WTC11 (cell line): ENCODE results near the gene MUC21. TPM values are rescaled to one million over a fixed set of nuclear protein-coding genes. Genes with fewer than 3 reads are reported as not detected.
"Not testable (repeated sequence)": the region's sequence is repeated elsewhere in the genome, so short reads cannot be mapped to it uniquely, and the experiment has no call there.

Experiments used
- ATAC-seq: fragments of 200-7000 bp; cut with Tn5 transposase; 2 replicates; pipeline ENCODE4 v1.10.0; 2021; ENCODE audit warnings: mild to moderate bottlenecking, moderate library complexity
- CTCF ChIA-PET: fragments of 300-600 bp; sonication (Branson Sonifier 250); formaldehyde crosslinking; loops from one replicate; lab custom pipeline; 2021; ENCODE audit warnings: antibody characterized with exemption; lab: Charles Lee
- POLR2A ChIA-PET: fragments of 350-600 bp; sonication (Branson Sonifier 250); formaldehyde crosslinking; loops from one replicate; lab custom pipeline; 2021; ENCODE audit warnings: antibody characterized with exemption; lab: Charles Lee
- DNase-seq: peaks from one replicate; pipeline ENCODE4 v3.0.0; 2021; ENCODE audit warnings: low spot score
- H3K27ac Mint-ChIP-seq: 2 replicates; pipeline ENCODE4 v1.8.0; 2021; ENCODE audit warnings: mixed read lengths
- H3K27me3 Mint-ChIP-seq: 2 replicates; pipeline ENCODE4 v1.8.0; 2021; ENCODE audit warnings: low read depth, mild to moderate bottlenecking, moderate library complexity, mixed read lengths
- H3K36me3 Mint-ChIP-seq: 2 replicates; pipeline ENCODE4 v1.8.0; 2021; ENCODE audit warnings: mixed read lengths
- H3K4me1 Mint-ChIP-seq: 2 replicates; pipeline ENCODE4 v1.8.0; 2022; ENCODE audit warnings: mixed read lengths
- H3K4me3 Mint-ChIP-seq: 2 replicates; pipeline ENCODE4 v1.8.0; 2021; ENCODE audit warnings: mild to moderate bottlenecking, moderate library complexity, mixed read lengths
- H3K9me3 Mint-ChIP-seq: 2 replicates; pipeline ENCODE4 v1.8.0; 2021; ENCODE audit warnings: mixed read lengths
- ATF1 ChIP-seq: sonication (generic); formaldehyde crosslinking; IDR thresholded peaks from 2 replicates; pipeline ENCODE4 v1.8.1; 2023; ENCODE audit warnings: mild to moderate bottlenecking, moderate library complexity, missing genetic modification reagents
- CREB1 ChIP-seq: sonication (generic); formaldehyde crosslinking; IDR thresholded peaks from 2 replicates; pipeline ENCODE4 v1.8.0; 2023; ENCODE audit warnings: mild to moderate bottlenecking, missing genetic modification reagents
- GTF2I ChIP-seq: fragments of 250-450 bp; sonication (Bioruptor Pico); conservative IDR thresholded peaks from 2 replicates; pipeline ENCODE4 v1.4.0; 2021; ENCODE audit warnings: mild to moderate bottlenecking
- KAT7 ChIP-seq: sonication (generic); formaldehyde crosslinking; IDR thresholded peaks from 2 replicates; pipeline ENCODE4 v1.8.1; 2023; ENCODE audit warnings: missing genetic modification reagents, mild to moderate bottlenecking, borderline replicate concordance
- MLX ChIP-seq: sonication (generic); formaldehyde crosslinking; IDR thresholded peaks from 2 replicates; pipeline ENCODE4 v1.8.1; 2023; ENCODE audit warnings: mild to moderate bottlenecking, missing genetic modification reagents, moderate library complexity
- MXD4 ChIP-seq: fragments of 250-450 bp; sonication (Bioruptor Pico); IDR thresholded peaks from 2 replicates; pipeline ENCODE4 v1.8.0; 2021; ENCODE audit warnings: mild to moderate bottlenecking, moderate library complexity, borderline replicate concordance
- NFATC4 ChIP-seq: fragments of 250-450 bp; sonication (Bioruptor Pico); IDR thresholded peaks from 2 replicates; pipeline ENCODE4 v1.9.0; 2021; ENCODE audit warnings: mild to moderate bottlenecking
- NFE2L1 ChIP-seq: sonication (generic); formaldehyde crosslinking; IDR thresholded peaks from 2 replicates; pipeline ENCODE4 v1.8.1; 2023; ENCODE audit warnings: missing genetic modification reagents
- NR1H2 ChIP-seq: sonication (generic); formaldehyde crosslinking; IDR thresholded peaks from 2 replicates; pipeline ENCODE4 v1.9.0; 2021; ENCODE audit warnings: mild to moderate bottlenecking, moderate library complexity, missing genetic modification reagents
- RELA ChIP-seq: sonication (generic); formaldehyde crosslinking; IDR thresholded peaks from 2 replicates; pipeline ENCODE4 v1.8.1; 2022; ENCODE audit warnings: missing genetic modification reagents, mild to moderate bottlenecking, borderline replicate concordance
- RORB ChIP-seq: fragments of 250-450 bp; sonication (Bioruptor Pico); IDR thresholded peaks from 2 replicates; pipeline ENCODE4 v1.9.0; 2021; ENCODE audit warnings: mild to moderate bottlenecking
- TCF7 ChIP-seq: sonication (generic); formaldehyde crosslinking; IDR thresholded peaks from 2 replicates; pipeline ENCODE4 v1.8.0; 2022; ENCODE audit warnings: mild to moderate bottlenecking, low read depth, missing genetic modification reagents, moderate library complexity
- ZNF416 ChIP-seq: fragments of 250-450 bp; sonication (Bioruptor Pico); IDR thresholded peaks from 2 replicates; pipeline ENCODE4 v1.9.0; 2021; ENCODE audit warnings: mild to moderate bottlenecking, inconsistent platforms
- ZNF425 ChIP-seq: fragments of 250-450 bp; sonication (Bioruptor Pico); conservative IDR thresholded peaks from 2 replicates; pipeline ENCODE4 v1.9.0; 2021; ENCODE audit warnings: mild to moderate bottlenecking
- ZNF671 ChIP-seq: fragments of 250-450 bp; sonication (Bioruptor Pico); IDR thresholded peaks from 2 replicates; pipeline ENCODE4 v1.8.0; 2021; ENCODE audit warnings: mild to moderate bottlenecking
- total RNA-seq: library from RNA; stranded (reverse); gene quantifications from 3 replicates; pipeline ENCODE4 v1.2.3, GENCODE V29; 2021
- TF ChIP-seq, protein P1 (sequence below): sonication (generic); formaldehyde crosslinking; IDR thresholded peaks from 2 replicates; pipeline ENCODE4 v1.8.0; 2022; ENCODE audit warnings: mild to moderate bottlenecking, missing genetic modification reagents
- TF ChIP-seq, protein P2 (sequence below): sonication (generic); formaldehyde crosslinking; IDR thresholded peaks from 2 replicates; pipeline ENCODE4 v1.8.1; 2023; ENCODE audit warnings: mild to moderate bottlenecking, missing genetic modification reagents, moderate library complexity
- TF ChIP-seq, protein P3 (sequence below): sonication (generic); formaldehyde crosslinking; IDR thresholded peaks from 2 replicates; pipeline ENCODE4 v1.8.0; 2022; ENCODE audit warnings: missing genetic modification reagents
- TF ChIP-seq, protein P4 (sequence below): fragments of 250-450 bp; sonication (Bioruptor Pico); IDR thresholded peaks from 2 replicates; pipeline ENCODE4 v1.9.0; 2021; ENCODE audit warnings: mild to moderate bottlenecking

The MUC21 gene
- total RNA-seq, 1 experiment from 2014 or later = not detected

GRCh38 chr6:30998785-30999184 lies 15.3 kb downstream of the MUC21 start:
- no peaks in the 10 kb centered on the region for H3K4me1 Mint-ChIP-seq
- H3K36me3 Mint-ChIP-seq = peaks cover 11% of the 10 kb centered on the region
- ATAC-seq (no peak), DNase-seq (no peak)
- ChIA-PET CTCF (interaction anchor here (1.2 kb wide), 1 partner anchor 44 kb away, joined by 3 read pairs; no protein-coding TSS in a partner anchor), POLR2A (no interaction called here)
- no peak overlapping the region for H3K27ac Mint-ChIP-seq
- H3K27me3 Mint-ChIP-seq = no peaks in the 10 kb centered on the region
- H3K9me3 Mint-ChIP-seq = peaks cover 16% of the 10 kb centered on the region
- TF ChIP-seq CREB1 (CRISPR knock-in tag) (no peak), ZNF425 (CRISPR knock-in tag) (no peak), KAT7 (CRISPR knock-in tag) (no peak), ZNF416 (CRISPR knock-in tag) (no peak)
- TF ChIP-seq, protein P1, sequence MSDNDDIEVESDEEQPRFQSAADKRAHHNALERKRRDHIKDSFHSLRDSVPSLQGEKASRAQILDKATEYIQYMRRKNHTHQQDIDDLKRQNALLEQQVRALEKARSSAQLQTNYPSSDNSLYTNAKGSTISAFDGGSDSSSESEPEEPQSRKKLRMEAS (CRISPR knock-in tag) = no peak
- TF ChIP-seq, protein P2, sequence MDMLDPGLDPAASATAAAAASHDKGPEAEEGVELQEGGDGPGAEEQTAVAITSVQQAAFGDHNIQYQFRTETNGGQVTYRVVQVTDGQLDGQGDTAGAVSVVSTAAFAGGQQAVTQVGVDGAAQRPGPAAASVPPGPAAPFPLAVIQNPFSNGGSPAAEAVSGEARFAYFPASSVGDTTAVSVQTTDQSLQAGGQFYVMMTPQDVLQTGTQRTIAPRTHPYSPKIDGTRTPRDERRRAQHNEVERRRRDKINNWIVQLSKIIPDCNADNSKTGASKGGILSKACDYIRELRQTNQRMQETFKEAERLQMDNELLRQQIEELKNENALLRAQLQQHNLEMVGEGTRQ (CRISPR knock-in tag) = no peak
- TF ChIP-seq, all 79 proteins: peak for 0
- no peak overlapping the region for H3K4me3 Mint-ChIP-seq

- H3K4me1 Mint-ChIP-seq, H3K9me3 Mint-ChIP-seq, H3K4me3 Mint-ChIP-seq, ATAC-seq, H3K27ac Mint-ChIP-seq, H3K27me3 Mint-ChIP-seq, DNase-seq, H3K36me3 Mint-ChIP-seq: not testable (repeated sequence)
- ChIA-PET POLR2A (interaction anchor here (0.7 kb wide), 1 partner anchor 71 kb away, joined by 3 read pairs; no protein-coding TSS in a partner anchor), CTCF (interaction anchor here (0.9 to 2.0 kb wide), 3 partner anchors 18 to 87 kb away, joined by 3 to 4 read pairs (median 4); no protein-coding TSS in a partner anchor)
Measured at GRCh38 chr6:31000067-31000860, 16.7 kb downstream of the MUC21 start.

DNA sequence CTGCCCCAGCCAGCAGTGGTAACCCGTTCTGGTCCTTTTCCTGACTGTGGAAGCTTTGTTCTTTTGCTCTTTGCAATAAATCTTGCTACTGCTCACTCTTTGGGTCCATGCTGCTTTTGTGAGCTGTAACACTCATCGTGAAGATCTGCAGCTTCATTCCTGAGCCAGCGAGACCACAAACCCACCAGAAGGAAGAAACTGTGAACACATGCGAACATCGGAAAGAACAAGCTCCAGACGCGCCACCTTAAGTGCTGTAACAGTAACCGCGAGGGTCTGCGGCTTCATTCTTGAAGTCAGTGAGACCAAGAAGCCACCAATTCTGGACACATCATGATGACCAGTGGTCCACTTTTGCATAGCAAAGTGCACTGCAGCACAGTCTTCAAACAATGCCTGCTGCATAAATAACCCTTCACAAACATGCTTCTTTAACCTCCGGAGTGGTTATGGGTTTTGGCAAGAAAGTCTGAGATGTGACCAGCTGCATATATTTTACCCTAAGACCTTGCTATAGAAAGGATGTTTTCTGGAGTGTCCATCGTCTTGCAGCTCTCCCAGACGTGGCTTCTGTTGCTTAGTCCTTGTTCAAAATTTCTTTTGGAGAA lies 17.9 kb downstream of the MUC21 start:
- TF ChIP-seq, protein P3, sequence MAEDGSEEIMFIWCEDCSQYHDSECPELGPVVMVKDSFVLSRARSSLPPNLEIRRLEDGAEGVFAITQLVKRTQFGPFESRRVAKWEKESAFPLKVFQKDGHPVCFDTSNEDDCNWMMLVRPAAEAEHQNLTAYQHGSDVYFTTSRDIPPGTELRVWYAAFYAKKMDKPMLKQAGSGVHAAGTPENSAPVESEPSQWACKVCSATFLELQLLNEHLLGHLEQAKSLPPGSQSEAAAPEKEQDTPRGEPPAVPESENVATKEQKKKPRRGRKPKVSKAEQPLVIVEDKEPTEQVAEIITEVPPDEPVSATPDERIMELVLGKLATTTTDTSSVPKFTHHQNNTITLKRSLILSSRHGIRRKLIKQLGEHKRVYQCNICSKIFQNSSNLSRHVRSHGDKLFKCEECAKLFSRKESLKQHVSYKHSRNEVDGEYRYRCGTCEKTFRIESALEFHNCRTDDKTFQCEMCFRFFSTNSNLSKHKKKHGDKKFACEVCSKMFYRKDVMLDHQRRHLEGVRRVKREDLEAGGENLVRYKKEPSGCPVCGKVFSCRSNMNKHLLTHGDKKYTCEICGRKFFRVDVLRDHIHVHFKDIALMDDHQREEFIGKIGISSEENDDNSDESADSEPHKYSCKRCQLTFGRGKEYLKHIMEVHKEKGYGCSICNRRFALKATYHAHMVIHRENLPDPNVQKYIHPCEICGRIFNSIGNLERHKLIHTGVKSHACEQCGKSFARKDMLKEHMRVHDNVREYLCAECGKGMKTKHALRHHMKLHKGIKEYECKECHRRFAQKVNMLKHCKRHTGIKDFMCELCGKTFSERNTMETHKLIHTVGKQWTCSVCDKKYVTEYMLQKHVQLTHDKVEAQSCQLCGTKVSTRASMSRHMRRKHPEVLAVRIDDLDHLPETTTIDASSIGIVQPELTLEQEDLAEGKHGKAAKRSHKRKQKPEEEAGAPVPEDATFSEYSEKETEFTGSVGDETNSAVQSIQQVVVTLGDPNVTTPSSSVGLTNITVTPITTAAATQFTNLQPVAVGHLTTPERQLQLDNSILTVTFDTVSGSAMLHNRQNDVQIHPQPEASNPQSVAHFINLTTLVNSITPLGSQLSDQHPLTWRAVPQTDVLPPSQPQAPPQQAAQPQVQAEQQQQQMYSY (CRISPR knock-in tag) = no peak
- TF ChIP-seq ZNF425 (CRISPR knock-in tag) (no peak), RORB (CRISPR knock-in tag) (no peak), ZNF671 (no peak), NR1H2 (CRISPR knock-in tag) (no peak), RELA (CRISPR knock-in tag) (no peak), ATF1 (CRISPR knock-in tag) (no peak), TCF7 (CRISPR knock-in tag) (no peak), NFATC4 (CRISPR knock-in tag) (no peak), NFE2L1 (no peak), GTF2I (CRISPR knock-in tag) (no peak), MXD4 (CRISPR knock-in tag) (no peak), MLX (CRISPR knock-in tag) (no peak)
- TF ChIP-seq, protein P1 (CRISPR knock-in tag) = no peak
- TF ChIP-seq, protein P4, sequence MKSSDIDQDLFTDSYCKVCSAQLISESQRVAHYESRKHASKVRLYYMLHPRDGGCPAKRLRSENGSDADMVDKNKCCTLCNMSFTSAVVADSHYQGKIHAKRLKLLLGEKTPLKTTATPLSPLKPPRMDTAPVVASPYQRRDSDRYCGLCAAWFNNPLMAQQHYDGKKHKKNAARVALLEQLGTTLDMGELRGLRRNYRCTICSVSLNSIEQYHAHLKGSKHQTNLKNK = no peak
- peaks cover 8% of the 10 kb centered on the region; the same call in 1 of the 2 replicates for H3K9me3 Mint-ChIP-seq

More for the DNA sequence above, 17.9 kb downstream of the MUC21 start:
- CTCF ChIA-PET = interaction anchor here (0.6 to 2.0 kb wide), 2 partner anchors 86 to 88 kb away, joined by 3 to 4 read pairs; no protein-coding TSS in a partner anchor
- Mint-ChIP-seq H3K4me3 (no peak overlapping the region), H3K27me3 (no peaks in the 10 kb centered on the region), H3K4me1 (no peaks in the 10 kb centered on the region), H3K36me3 (peaks cover 3% of the 10 kb centered on the region; the same call in 1 of the 2 replicates), H3K27ac (no peak overlapping the region)
- ATAC-seq (no peak), DNase-seq (no peak)
- POLR2A ChIA-PET = no interaction called here
